ENCODE data around the gene CCDC74B. TPM values are rescaled to one million over a fixed set of nuclear protein-coding genes. Genes with fewer than 3 reads are reported as not detected.
"Not testable (repeated sequence)": the region's sequence is repeated elsewhere in the genome, so short reads cannot be mapped to it uniquely, and the experiment has no call there.

CCDC74B gene
- total RNA-seq, 1 experiment from 2014 or later, result 1.2 TPM

- BruUV-seq (replicated peaks), result no TSS peak
- Histone ChIP-seq H3K4me1 (no peaks in the 10 kb centered on the region), H3K9me3 (no peaks in the 10 kb centered on the region), H3K4me3 (ENCODE audit: low read depth, low read length) (no peak overlapping the region), H3K36me3 (ENCODE audit: control insufficient read depth, insufficient read depth, low read length) (no peaks in the 10 kb centered on the region), H3K27me3 (replicated peaks; ENCODE audit: control insufficient read depth, insufficient read depth, low read length) (no peaks in the 10 kb centered on the region)
- ChIA-PET CTCF (no interaction called here), POLR2A (no interaction called here)
- Mint-ChIP-seq H3K36me3 (ENCODE audit: insufficient read depth, unreplicated experiment) (peaks cover 50% of the 10 kb centered on the region), H3K4me1 (ENCODE audit: low read depth, unreplicated experiment) (no peaks in the 10 kb centered on the region), H3K9me3 (ENCODE audit: unreplicated experiment) (no peaks in the 10 kb centered on the region), H3K27me3 (ENCODE audit: insufficient read depth, unreplicated experiment) (no peaks in the 10 kb centered on the region), H3K27ac (ENCODE audit: unreplicated experiment) (no peak overlapping the region), H3K4me3 (ENCODE audit: unreplicated experiment) (no peak overlapping the region)
- intact Hi-C loops (cut with micrococcal nuclease; ENCODE audit: unreplicated experiment), result no loop called here
- DNase-seq, result no peak
- TF ChIP-seq CTCF (IDR thresholded peaks at IDR 0.05; ENCODE audit: insufficient read depth in 1 of 2, low read depth in 1 of 2, low read length in 1 of 2, severe bottlenecking in 1 of 2, unreplicated experiment in 1 of 2), result no peak
These were observed 8.1 kb upstream of the CCDC74B start for GRCh38 chr2:130152816-130153595.

- DNase-seq; BruUV-seq (replicated peaks); H3K4me1 Mint-ChIP-seq (ENCODE audit: low read depth, unreplicated experiment); H3K27ac Mint-ChIP-seq (ENCODE audit: unreplicated experiment); H3K27me3 Mint-ChIP-seq (ENCODE audit: insufficient read depth, unreplicated experiment); H3K27me3 ChIP-seq (replicated peaks; ENCODE audit: control insufficient read depth, insufficient read depth, low read length); POLR2A ChIA-PET; H3K9me3 ChIP-seq; CTCF ChIA-PET; H3K4me1 ChIP-seq; H3K9me3 Mint-ChIP-seq (ENCODE audit: unreplicated experiment); H3K4me3 Mint-ChIP-seq (ENCODE audit: unreplicated experiment); H3K36me3 ChIP-seq (ENCODE audit: control insufficient read depth, insufficient read depth, low read length); intact Hi-C loops (cut with micrococcal nuclease; ENCODE audit: unreplicated experiment); H3K4me3 ChIP-seq (ENCODE audit: low read depth, low read length): not testable (repeated sequence)
- H3K36me3 Mint-ChIP-seq (ENCODE audit: insufficient read depth, unreplicated experiment), result peaks cover 47% of the 10 kb centered on the region
These were observed 7.4 kb upstream of the CCDC74B start for GRCh38 chr2:130152136-130152815.

GRCh38 chr2:130151145-130151512 is 6.2 kb upstream of the CCDC74B start:
- peaks cover 47% of the 10 kb centered on the region for H3K36me3 Mint-ChIP-seq (ENCODE audit: insufficient read depth, unreplicated experiment)
- BruUV-seq (replicated peaks); H3K4me3 ChIP-seq (ENCODE audit: low read depth, low read length); H3K4me1 Mint-ChIP-seq (ENCODE audit: low read depth, unreplicated experiment); H3K27me3 Mint-ChIP-seq (ENCODE audit: insufficient read depth, unreplicated experiment); H3K27me3 ChIP-seq (replicated peaks; ENCODE audit: control insufficient read depth, insufficient read depth, low read length); POLR2A ChIA-PET; H3K9me3 ChIP-seq; H3K4me3 Mint-ChIP-seq (ENCODE audit: unreplicated experiment); intact Hi-C loops (cut with micrococcal nuclease; ENCODE audit: unreplicated experiment); H3K27ac Mint-ChIP-seq (ENCODE audit: unreplicated experiment); H3K9me3 Mint-ChIP-seq (ENCODE audit: unreplicated experiment); CTCF ChIA-PET; H3K36me3 ChIP-seq (ENCODE audit: control insufficient read depth, insufficient read depth, low read length); H3K4me1 ChIP-seq: not testable (repeated sequence)
- peak in 1 of 2 experiments; percentile 13 for DNase-seq

Measured in Caco-2 (cell line).